Measurements from ENCODE around the gene SORCS3.

Gene SORCS3

DNA sequence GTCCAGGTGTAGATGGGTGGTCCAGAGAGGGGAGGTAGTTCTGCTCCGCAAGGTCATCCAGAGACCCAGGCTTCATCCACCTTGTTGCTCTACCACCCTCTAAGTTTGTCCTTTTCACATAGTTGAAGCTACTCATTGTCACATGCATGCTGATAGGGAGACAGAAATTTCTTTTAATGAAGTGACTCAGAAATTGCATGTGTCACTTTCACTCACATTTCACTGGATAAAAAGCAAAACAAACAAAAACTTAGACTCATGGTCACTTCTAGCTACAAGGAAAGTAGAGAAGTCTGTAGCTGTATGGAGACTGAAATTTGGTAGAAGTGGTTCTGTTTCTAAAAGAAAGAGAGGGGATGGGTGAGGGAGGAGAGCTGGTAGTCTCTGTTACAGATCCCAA is 161.9 kb downstream of the SORCS3 start:
- ATAC-seq (ENCODE audit: insufficient read depth, low read depth) (no peak), DNase-seq (no peak)
- no peak overlapping the region for H3K4me3 ChIP-seq (ENCODE audit: low read depth in 1 of 2, low read length in 2 of 2)
- H3K79me2 ChIP-seq (ENCODE audit: insufficient read depth, low read length) = no peaks in the 10 kb centered on the region
- no peaks in the 10 kb centered on the region for H3K4me1 ChIP-seq (ENCODE audit: insufficient read depth, low read length)
- H2AFZ ChIP-seq (ENCODE audit: low read depth, low read length) = no peak overlapping the region
- no peak overlapping the region for H3K4me2 ChIP-seq (ENCODE audit: insufficient read depth, low read length)
- no peaks in the 10 kb centered on the region for H3K36me3 ChIP-seq (ENCODE audit: insufficient read depth, low read length)
- no peaks in the 10 kb centered on the region for H3K9me3 ChIP-seq (ENCODE audit: insufficient read depth, low read length, severe bottlenecking)
- H3K27ac ChIP-seq (ENCODE audit: low read length) = no peak overlapping the region
- H3K27me3 ChIP-seq (ENCODE audit: insufficient read depth, low read length, poor library complexity) = no peaks in the 10 kb centered on the region
- no peaks in the 10 kb centered on the region for H4K20me1 ChIP-seq (ENCODE audit: insufficient read depth, low read length)
- H3K9ac ChIP-seq (ENCODE audit: low read depth, low read length) = no peak overlapping the region
- no peak for TF ChIP-seq EZH2 (IDR thresholded peaks at IDR 0.05; ENCODE audit: borderline replicate concordance, low read depth, low read length, severe bottlenecking)
- TF ChIP-seq, protein P1, sequence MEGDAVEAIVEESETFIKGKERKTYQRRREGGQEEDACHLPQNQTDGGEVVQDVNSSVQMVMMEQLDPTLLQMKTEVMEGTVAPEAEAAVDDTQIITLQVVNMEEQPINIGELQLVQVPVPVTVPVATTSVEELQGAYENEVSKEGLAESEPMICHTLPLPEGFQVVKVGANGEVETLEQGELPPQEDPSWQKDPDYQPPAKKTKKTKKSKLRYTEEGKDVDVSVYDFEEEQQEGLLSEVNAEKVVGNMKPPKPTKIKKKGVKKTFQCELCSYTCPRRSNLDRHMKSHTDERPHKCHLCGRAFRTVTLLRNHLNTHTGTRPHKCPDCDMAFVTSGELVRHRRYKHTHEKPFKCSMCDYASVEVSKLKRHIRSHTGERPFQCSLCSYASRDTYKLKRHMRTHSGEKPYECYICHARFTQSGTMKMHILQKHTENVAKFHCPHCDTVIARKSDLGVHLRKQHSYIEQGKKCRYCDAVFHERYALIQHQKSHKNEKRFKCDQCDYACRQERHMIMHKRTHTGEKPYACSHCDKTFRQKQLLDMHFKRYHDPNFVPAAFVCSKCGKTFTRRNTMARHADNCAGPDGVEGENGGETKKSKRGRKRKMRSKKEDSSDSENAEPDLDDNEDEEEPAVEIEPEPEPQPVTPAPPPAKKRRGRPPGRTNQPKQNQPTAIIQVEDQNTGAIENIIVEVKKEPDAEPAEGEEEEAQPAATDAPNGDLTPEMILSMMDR (IDR thresholded peaks at IDR 0.05; ENCODE audit: borderline replicate concordance, extremely low read depth, low read length, poor library complexity, severe bottlenecking) = no peak

DNA sequence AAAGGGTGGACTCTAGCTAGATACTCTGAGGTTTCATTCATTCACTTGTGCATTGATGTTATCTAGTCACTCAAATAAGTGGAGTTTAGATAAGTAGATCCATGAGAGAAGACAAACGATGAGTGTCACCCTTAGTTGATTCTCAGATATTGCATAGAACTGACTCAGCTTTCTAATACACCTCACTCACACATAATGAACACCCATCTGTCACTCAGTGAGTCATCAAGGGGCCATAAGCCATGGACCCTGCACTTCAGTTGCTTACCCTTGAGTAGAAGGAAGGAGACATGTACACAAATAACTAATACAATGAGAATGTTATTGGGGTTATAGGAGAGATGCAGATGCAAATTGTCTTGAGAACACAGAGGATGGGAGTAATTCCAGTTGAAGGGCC is 163.8 kb downstream of the SORCS3 start:
- Histone ChIP-seq H3K4me1 (ENCODE audit: insufficient read depth, low read length) (no peaks in the 10 kb centered on the region), H3K36me3 (ENCODE audit: insufficient read depth, low read length) (no peaks in the 10 kb centered on the region), H3K9ac (ENCODE audit: low read depth, low read length) (no peak overlapping the region), H2AFZ (ENCODE audit: low read depth, low read length) (no peak overlapping the region), H3K27me3 (ENCODE audit: insufficient read depth, low read length, poor library complexity) (no peaks in the 10 kb centered on the region), H3K27ac (ENCODE audit: low read length) (no peak overlapping the region), H3K79me2 (ENCODE audit: insufficient read depth, low read length) (no peaks in the 10 kb centered on the region), H4K20me1 (ENCODE audit: insufficient read depth, low read length) (no peaks in the 10 kb centered on the region), H3K4me2 (ENCODE audit: insufficient read depth, low read length) (no peak overlapping the region), H3K9me3 (ENCODE audit: insufficient read depth, low read length, severe bottlenecking) (no peaks in the 10 kb centered on the region), H3K4me3 (ENCODE audit: low read depth in 1 of 2, low read length in 2 of 2) (no peak overlapping the region)
- TF ChIP-seq, protein P1 (IDR thresholded peaks at IDR 0.05; ENCODE audit: borderline replicate concordance, extremely low read depth, low read length, poor library complexity, severe bottlenecking) = no peak
- TF ChIP-seq EZH2 (IDR thresholded peaks at IDR 0.05; ENCODE audit: borderline replicate concordance, low read depth, low read length, severe bottlenecking) = no peak
- ATAC-seq (ENCODE audit: insufficient read depth, low read depth) (no peak), DNase-seq (no peak)

DNA sequence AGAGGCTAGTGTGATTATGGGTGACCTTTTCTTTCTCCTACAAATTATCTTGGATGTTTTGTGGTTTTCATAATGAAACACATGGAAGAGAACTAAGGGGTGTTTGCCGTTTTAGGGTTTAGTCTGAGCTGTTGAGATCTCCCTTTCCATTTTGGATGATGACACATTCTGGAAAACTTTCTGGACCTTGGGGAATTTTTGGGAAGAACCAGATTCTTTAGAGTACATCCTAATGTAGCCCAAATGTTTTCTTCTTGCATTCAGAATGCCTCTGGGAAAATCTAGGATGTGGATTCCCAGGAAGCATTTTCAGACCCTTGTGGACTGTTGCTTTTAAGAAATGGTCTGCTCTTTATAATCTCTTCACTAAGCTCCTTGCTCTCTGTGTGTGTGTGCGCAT is 165.7 kb downstream of the SORCS3 start:
- Histone ChIP-seq H4K20me1 (ENCODE audit: insufficient read depth, low read length) (no peaks in the 10 kb centered on the region), H3K27ac (ENCODE audit: low read length) (no peak overlapping the region), H3K79me2 (ENCODE audit: insufficient read depth, low read length) (no peaks in the 10 kb centered on the region), H3K4me3 (ENCODE audit: low read depth in 1 of 2, low read length in 2 of 2) (no peak overlapping the region), H3K4me1 (ENCODE audit: insufficient read depth, low read length) (no peaks in the 10 kb centered on the region), H3K27me3 (ENCODE audit: insufficient read depth, low read length, poor library complexity) (no peaks in the 10 kb centered on the region), H3K9me3 (ENCODE audit: insufficient read depth, low read length, severe bottlenecking) (no peaks in the 10 kb centered on the region), H3K4me2 (ENCODE audit: insufficient read depth, low read length) (no peak overlapping the region), H3K36me3 (ENCODE audit: insufficient read depth, low read length) (no peaks in the 10 kb centered on the region), H2AFZ (ENCODE audit: low read depth, low read length) (no peak overlapping the region), H3K9ac (ENCODE audit: low read depth, low read length) (no peak overlapping the region)
- no peak for DNase-seq
- no peak for ATAC-seq (ENCODE audit: insufficient read depth, low read depth)
- TF ChIP-seq EZH2 (IDR thresholded peaks at IDR 0.05; ENCODE audit: borderline replicate concordance, low read depth, low read length, severe bottlenecking) = no peak
- TF ChIP-seq, protein P1 (IDR thresholded peaks at IDR 0.05; ENCODE audit: borderline replicate concordance, extremely low read depth, low read length, poor library complexity, severe bottlenecking) = no peak
